SU-DHL-6 (cell line): ENCODE measurements around the gene CDKAL1.

Experiments used
- EZH2phosphoT487 ChIP-seq: fragments of 200-600 bp; sonication (generic), shearing (Covaris generic); conservative IDR thresholded peaks from 2 replicates; pipeline ENCODE4 v1.6.1; 2018; ENCODE audit warnings: mild to moderate bottlenecking, antibody characterized with exemption, low read length, moderate library complexity, mixed read lengths
- TF ChIP-seq, protein P1 (sequence below): fragments of 200-600 bp; sonication (generic); IDR thresholded peaks from one replicate; pipeline ENCODE4 v1.5.1; 2017; ENCODE audit warnings: antibody characterized with exemption, mild to moderate bottlenecking, low read length, moderate library complexity; ENCODE audit not compliant: insufficient read depth, poor library complexity, severe bottlenecking

DNA sequence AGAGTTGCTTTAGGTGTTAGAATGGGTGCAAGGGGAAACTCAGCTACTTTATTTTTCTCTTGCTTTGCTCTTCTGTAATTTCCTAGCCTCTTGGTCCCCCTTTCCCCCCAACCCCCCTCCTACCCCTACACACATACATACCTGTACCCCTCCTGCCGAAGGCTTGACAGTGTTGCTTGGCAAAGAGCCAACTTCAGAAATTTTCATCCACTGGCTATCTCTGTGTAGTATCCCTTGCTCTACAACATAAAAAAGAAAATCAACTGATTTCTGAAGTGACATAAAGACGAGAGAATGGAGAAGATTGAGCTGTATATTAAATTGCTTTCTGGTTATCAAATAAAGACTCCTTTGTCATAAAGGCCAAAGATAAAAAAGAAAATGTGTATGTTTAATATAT lies 561.2 kb downstream of the CDKAL1 start:
- TF ChIP-seq, protein P1, sequence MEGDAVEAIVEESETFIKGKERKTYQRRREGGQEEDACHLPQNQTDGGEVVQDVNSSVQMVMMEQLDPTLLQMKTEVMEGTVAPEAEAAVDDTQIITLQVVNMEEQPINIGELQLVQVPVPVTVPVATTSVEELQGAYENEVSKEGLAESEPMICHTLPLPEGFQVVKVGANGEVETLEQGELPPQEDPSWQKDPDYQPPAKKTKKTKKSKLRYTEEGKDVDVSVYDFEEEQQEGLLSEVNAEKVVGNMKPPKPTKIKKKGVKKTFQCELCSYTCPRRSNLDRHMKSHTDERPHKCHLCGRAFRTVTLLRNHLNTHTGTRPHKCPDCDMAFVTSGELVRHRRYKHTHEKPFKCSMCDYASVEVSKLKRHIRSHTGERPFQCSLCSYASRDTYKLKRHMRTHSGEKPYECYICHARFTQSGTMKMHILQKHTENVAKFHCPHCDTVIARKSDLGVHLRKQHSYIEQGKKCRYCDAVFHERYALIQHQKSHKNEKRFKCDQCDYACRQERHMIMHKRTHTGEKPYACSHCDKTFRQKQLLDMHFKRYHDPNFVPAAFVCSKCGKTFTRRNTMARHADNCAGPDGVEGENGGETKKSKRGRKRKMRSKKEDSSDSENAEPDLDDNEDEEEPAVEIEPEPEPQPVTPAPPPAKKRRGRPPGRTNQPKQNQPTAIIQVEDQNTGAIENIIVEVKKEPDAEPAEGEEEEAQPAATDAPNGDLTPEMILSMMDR: no peak
- no peak for TF ChIP-seq EZH2phosphoT487
